Endothelial cell of umbilical vein (primary cell): ENCODE measurements around the gene CMTR1. TPM values are rescaled to one million over a fixed set of nuclear protein-coding genes. Genes with fewer than 3 reads are reported as not detected.

Experiments
- BruUV-seq: library from RNA; stranded (reverse); fragments of 400-500 nt; replicated peaks from 2 replicates; lab custom pipeline; 2021; lab: Mats Ljungman, UMichigan
- CTCF ChIA-PET: fragments of 300-600, 350-600 bp; sonication (Branson Sonifier 250); formaldehyde crosslinking; loops from one replicate; lab custom pipeline; 2021; ENCODE audit warnings: antibody characterized with exemption, inconsistent platforms; lab: Charles Lee
- POLR2A ChIA-PET: fragments of 300-600, 350-600 bp; sonication (Branson Sonifier 250); formaldehyde crosslinking; loops from one replicate; lab custom pipeline; 2021; ENCODE audit warnings: antibody characterized with exemption, inconsistent platforms; lab: Charles Lee
- DNase-seq: peaks from one replicate; pipeline ENCODE4 v3.0.0-alpha.2; 2011; ENCODE audit warnings: low read depth, low spot score
- FAIRE-seq: peaks from 2 replicates; lab custom pipeline; 2011; peaks lifted over from hg19 to GRCh38; lab: Jason Lieb, UNC
- H2AFZ ChIP-seq: 2 replicates; pipeline ENCODE4 v1.6.0; 2012; ENCODE audit warnings: low read depth, low read length, control low read depth, inconsistent platforms
- H3K27ac ChIP-seq: 2 replicates; pipeline ENCODE4 v1.5.1; 2011; ENCODE audit warnings: low read depth, mild to moderate bottlenecking, control low read depth, low read length, moderate library complexity; ENCODE audit not compliant: insufficient read depth
- H3K27me3 ChIP-seq, 2 experiments: 2 replicates each; pipeline versions ENCODE4 v1.6.0 to v1.6.1; 2011; ENCODE audit warnings: low read length in 2 of 2, mixed read lengths in 1 of 2; ENCODE audit not compliant: control insufficient read depth in 2 of 2, insufficient read depth in 2 of 2
- H3K36me3 ChIP-seq, 2 experiments: 2 replicates in 1 of 2; 3 replicates in 1 of 2; pipeline ENCODE4 v1.5.1; 2011; ENCODE audit warnings: low read length in 2 of 2, mild to moderate bottlenecking in 1 of 2, moderate library complexity in 1 of 2; ENCODE audit not compliant: control insufficient read depth in 2 of 2, insufficient read depth in 2 of 2; ENCODE audit errors: extremely low read depth in 1 of 2
- H3K4me1 ChIP-seq: 3 replicates; pipeline ENCODE4 v1.5.1; 2011; ENCODE audit warnings: mild to moderate bottlenecking, low read length; ENCODE audit not compliant: control insufficient read depth, insufficient read depth; ENCODE audit errors: extremely low read depth
- H3K4me2 ChIP-seq: 2 replicates; pipeline ENCODE4 v1.6.1; 2011; ENCODE audit warnings: low read length, control low read depth, mixed read lengths; ENCODE audit not compliant: insufficient read depth
- H3K4me3 ChIP-seq, 3 experiments: fragments of 200-600 bp in 1 of 3; sonication (generic), shearing (Covaris generic) in 1 of 3; replicated peaks in 1 of 3; 2 replicates each; pipeline ENCODE4 v1.5.1; 2011 to 2016; ENCODE audit warnings: control low read depth in 3 of 3, low read length in 3 of 3, mild to moderate bottlenecking in 2 of 3, inconsistent platforms in 1 of 3, low read depth in 1 of 3, moderate library complexity in 1 of 3; ENCODE audit not compliant: insufficient read depth in 1 of 3
- H3K79me2 ChIP-seq: 2 replicates; pipeline ENCODE4 v1.6.0; 2012; ENCODE audit warnings: low read length, inconsistent platforms; ENCODE audit not compliant: control insufficient read depth, insufficient read depth
- H3K9ac ChIP-seq: replicated peaks from 2 replicates; pipeline ENCODE3; 2011; ENCODE audit warnings: low read length, control low read depth; ENCODE audit not compliant: insufficient read depth; ENCODE audit errors: extremely low read depth
- H3K9me1 ChIP-seq: replicated peaks from 3 replicates; pipeline ENCODE4 v1.6.0; 2011; ENCODE audit warnings: mild to moderate bottlenecking, low read length; ENCODE audit not compliant: control insufficient read depth, insufficient read depth; ENCODE audit errors: extremely low read depth
- H3K9me3 ChIP-seq: replicated peaks from 2 replicates; pipeline ENCODE4 v1.5.1; 2012; ENCODE audit warnings: low read length, inconsistent platforms; ENCODE audit not compliant: control insufficient read depth, insufficient read depth
- H4K20me1 ChIP-seq: replicated peaks from 2 replicates; pipeline ENCODE3; 2011; ENCODE audit warnings: mild to moderate bottlenecking, low read length; ENCODE audit not compliant: control insufficient read depth, insufficient read depth; ENCODE audit errors: extremely low read depth
- EZH2 ChIP-seq: IDR thresholded peaks from 2 replicates; pipeline ENCODE4 v1.6.1; 2012; ENCODE audit warnings: borderline replicate concordance, low read depth, mild to moderate bottlenecking, moderate library complexity, low read length, inconsistent platforms; ENCODE audit not compliant: severe bottlenecking
- FOS ChIP-seq: IDR thresholded peaks from 2 replicates; pipeline ENCODE4 v1.6.1; 2011; ENCODE audit warnings: mild to moderate bottlenecking, low read length, moderate library complexity, borderline replicate concordance; ENCODE audit not compliant: insufficient read depth
- JUN ChIP-seq: IDR thresholded peaks from 2 replicates; pipeline ENCODE4 v1.6.1; 2011; ENCODE audit warnings: borderline replicate concordance, low read depth; ENCODE audit not compliant: insufficient read length, insufficient read depth
- MYC ChIP-seq: IDR thresholded peaks from one replicate; pipeline ENCODE4 v1.6.1; 2011; ENCODE audit warnings: mild to moderate bottlenecking, low read depth, low read length
- POLR2A ChIP-seq: IDR thresholded peaks from 2 replicates; pipeline ENCODE4 v1.6.1; 2012; ENCODE audit warnings: low read depth, mild to moderate bottlenecking, control low read depth, low read length
- dilution Hi-C: fragments of 300-500 bp; cut with MboI; formaldehyde crosslinking; loops from one replicate; pipeline ENCODE4 v1.15.0; 2019; ENCODE audit warnings: low sequenced_read_pairs; ENCODE audit not compliant: extremely low pct_ligation_motif_present
- intact Hi-C: fragments of 100-400 bp; cut with micrococcal nuclease; formaldehyde crosslinking; loops from one replicate; pipeline ENCODE4 v1.10.0; 2022
- polyA plus RNA-seq, 4 experiments: library from polyadenylated mRNA; depleted of rRNA in 3 of 4; stranded (reverse) in 3 of 4; unstranded in 1 of 4; fragments of >200 nt; gene quantifications; 2 replicates each; pipeline versions ENCODE4 v1.2.1 to v1.2.3, GENCODE V29; 2011 to 2012; ENCODE audit warnings: missing spikeins in 1 of 4
- total RNA-seq: library from RNA; stranded (reverse); gene quantifications from 2 replicates; pipeline ENCODE4 v1.2.3, GENCODE V29; 2021
- TF ChIP-seq, protein P1 (sequence below), 2 donors: IDR thresholded peaks; 1 replicate in 1 of 2; 2 replicates in 1 of 2; pipeline ENCODE4 v1.5.1; 2011; ENCODE audit warnings: low read length in 2 of 2, mild to moderate bottlenecking in 2 of 2, moderate library complexity in 2 of 2, control low read depth in 1 of 2, inconsistent platforms in 1 of 2, low read depth in 1 of 2; ENCODE audit not compliant: insufficient read depth in 1 of 2; ENCODE audit errors: extremely low read depth in 1 of 2

The CMTR1 gene
- total and polyA plus RNA-seq, 2 donors (not counting 3 experiments of a cell fraction or from before 2014, with no cell fraction given) = 19.5 to 38.0 TPM

DNA sequence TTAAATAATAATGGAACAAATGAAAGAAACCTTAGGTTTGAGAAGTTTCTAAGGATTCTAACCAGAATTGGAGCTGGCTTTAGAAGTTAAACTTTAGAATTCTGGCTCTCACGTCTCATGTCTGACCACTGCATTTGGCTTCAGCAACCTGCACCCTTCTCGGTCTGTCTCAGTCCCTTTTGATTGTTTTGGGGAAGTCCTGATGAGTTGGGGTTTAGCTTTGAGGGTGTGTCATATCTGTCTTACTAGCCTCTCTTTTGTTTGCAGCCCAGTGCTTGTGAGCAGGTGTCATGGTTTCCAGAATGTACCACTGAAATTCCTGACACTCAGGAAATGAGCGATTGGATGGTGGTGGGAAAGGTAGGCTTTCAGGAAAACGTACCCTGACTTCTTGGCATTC, 17.0 kb downstream of the CMTR1 start:
- intact Hi-C loops (no loop called here), dilution Hi-C loops (no loop called here)
- H3K27me3 ChIP-seq = no peaks in the 10 kb centered on the region
- CTCF ChIA-PET = no interaction called here
- peaks cover 13 to 17% of the 10 kb centered on the region in 2 experiments for H3K36me3 ChIP-seq
- H3K9ac ChIP-seq = no peak overlapping the region
- no peak overlapping the region for H3K4me2 ChIP-seq
- FAIRE-seq = no peak
- H3K27ac ChIP-seq = no peak overlapping the region
- H3K4me3 ChIP-seq = no peak overlapping the region
- no peak overlapping the region for H2AFZ ChIP-seq
- H3K4me1 ChIP-seq = no peaks in the 10 kb centered on the region
- no TSS peak for BruUV-seq
- POLR2A ChIA-PET = no interaction called here
- no peaks in the 10 kb centered on the region for H3K9me1 ChIP-seq
- H3K9me3 ChIP-seq = no peaks in the 10 kb centered on the region
- H4K20me1 ChIP-seq = no peaks in the 10 kb centered on the region
- TF ChIP-seq MYC = no peak
- TF ChIP-seq JUN = no peak
- TF ChIP-seq EZH2 = no peak
- TF ChIP-seq FOS = no peak
- TF ChIP-seq, protein P1, sequence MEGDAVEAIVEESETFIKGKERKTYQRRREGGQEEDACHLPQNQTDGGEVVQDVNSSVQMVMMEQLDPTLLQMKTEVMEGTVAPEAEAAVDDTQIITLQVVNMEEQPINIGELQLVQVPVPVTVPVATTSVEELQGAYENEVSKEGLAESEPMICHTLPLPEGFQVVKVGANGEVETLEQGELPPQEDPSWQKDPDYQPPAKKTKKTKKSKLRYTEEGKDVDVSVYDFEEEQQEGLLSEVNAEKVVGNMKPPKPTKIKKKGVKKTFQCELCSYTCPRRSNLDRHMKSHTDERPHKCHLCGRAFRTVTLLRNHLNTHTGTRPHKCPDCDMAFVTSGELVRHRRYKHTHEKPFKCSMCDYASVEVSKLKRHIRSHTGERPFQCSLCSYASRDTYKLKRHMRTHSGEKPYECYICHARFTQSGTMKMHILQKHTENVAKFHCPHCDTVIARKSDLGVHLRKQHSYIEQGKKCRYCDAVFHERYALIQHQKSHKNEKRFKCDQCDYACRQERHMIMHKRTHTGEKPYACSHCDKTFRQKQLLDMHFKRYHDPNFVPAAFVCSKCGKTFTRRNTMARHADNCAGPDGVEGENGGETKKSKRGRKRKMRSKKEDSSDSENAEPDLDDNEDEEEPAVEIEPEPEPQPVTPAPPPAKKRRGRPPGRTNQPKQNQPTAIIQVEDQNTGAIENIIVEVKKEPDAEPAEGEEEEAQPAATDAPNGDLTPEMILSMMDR (IDR thresholded peaks at IDR 0.05; ENCODE audit: extremely low read depth in 1 of 2, insufficient read depth in 1 of 2, low read depth in 1 of 2, low read length in 2 of 2) = no peak
- no peak for TF ChIP-seq POLR2A
- H3K79me2 ChIP-seq = no peaks in the 10 kb centered on the region
- no peak for DNase-seq
